GM12873 (cell line): ENCODE data around the gene CCDC88B.

Experiments used
- CTCF ChIP-seq: IDR thresholded peaks from 2 replicates; pipeline ENCODE4 v1.5.1; 2012; ENCODE audit warnings: low read depth, mild to moderate bottlenecking, moderate library complexity, low read length, control low read depth; ENCODE audit not compliant: insufficient read depth; ENCODE audit errors: missing control alignments

Gene CCDC88B

GRCh38 chr11:64389851-64390250 is 49.8 kb downstream of the CCDC88B start:
- no peak for TF ChIP-seq CTCF

- TF ChIP-seq CTCF, result no peak
Observed at GRCh38 chr11:64390558-64390957, 50.6 kb downstream of the CCDC88B start.

GRCh38 chr11:64391839-64392238 is 51.8 kb downstream of the CCDC88B start:
- TF ChIP-seq CTCF, result no peak

GRCh38 chr11:64395545-64396078 is 55.6 kb downstream of the CCDC88B start:
- TF ChIP-seq CTCF, result no peak

GRCh38 chr11:64396079-64396591 is 56.1 kb downstream of the CCDC88B start:
- TF ChIP-seq CTCF, result no peak

- TF ChIP-seq CTCF, result no peak
Observed at GRCh38 chr11:64400102-64400501, 60.1 kb downstream of the CCDC88B start.

GRCh38 chr11:64400667-64401066 is 60.7 kb downstream of the CCDC88B start:
- TF ChIP-seq CTCF, result no peak

GRCh38 chr11:64401775-64402174 is 61.8 kb downstream of the CCDC88B start:
- TF ChIP-seq CTCF, result no peak
